ENCODE data around the gene GID8. TPM values are rescaled to one million over a fixed set of nuclear protein-coding genes. Genes with fewer than 3 reads are reported as not detected.

Gene GID8
- total and polyA plus RNA-seq, 2 donors, result 21.4 to 32.0 TPM

DNA sequence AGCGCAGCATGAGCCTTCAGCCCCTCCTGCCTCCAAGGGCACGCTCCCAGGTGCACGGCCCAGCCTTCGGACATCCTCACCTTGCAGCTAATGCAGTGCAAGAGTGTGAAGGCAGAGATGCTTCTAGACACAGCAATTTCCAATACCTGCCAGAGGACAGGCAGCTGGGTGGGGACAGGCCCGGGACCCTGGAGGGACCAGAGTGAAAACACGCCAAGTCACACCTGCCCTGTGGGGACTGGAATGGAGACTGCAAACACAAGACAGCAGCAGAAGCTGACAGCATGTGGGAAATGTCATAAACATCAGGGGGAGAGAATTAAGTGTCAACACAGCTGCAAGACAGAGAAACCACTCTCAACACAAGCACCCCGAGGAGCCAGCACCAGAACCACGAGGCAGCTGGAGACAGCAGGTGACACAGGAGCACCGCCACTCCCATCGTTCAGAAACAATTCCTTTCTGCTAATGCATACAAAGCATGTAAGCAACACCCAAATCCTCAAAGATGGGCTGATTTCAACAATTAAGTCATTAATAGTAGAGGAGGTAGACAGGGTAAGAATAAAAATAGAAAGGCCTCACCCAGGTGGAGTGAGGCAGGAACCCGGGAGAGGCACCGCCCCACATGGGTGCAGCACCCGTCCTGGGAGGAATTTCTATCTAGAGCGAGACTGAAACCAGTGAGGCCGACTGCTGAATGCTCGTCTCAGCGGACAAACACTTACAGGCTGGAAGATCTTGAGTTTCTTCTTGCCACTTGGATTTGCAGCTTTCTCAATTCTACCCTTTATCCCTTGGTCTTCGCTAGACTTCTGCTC lies 28.8 kb upstream of the GID8 start:
- Histone ChIP-seq H3K4me1 (ENCODE audit: insufficient read depth) (no peaks in the 10 kb centered on the region), H3K4me3 (ENCODE audit: low read depth, low read length) (no peak overlapping the region), H3K27ac (ENCODE audit: low read depth) (no peak overlapping the region), H3K36me3 (ENCODE audit: insufficient read depth) (peaks cover 10% of the 10 kb centered on the region)
- 87% methylated on average over 18 of the region's 18 CpGs for WGBS
- DNase-seq (ENCODE audit: extremely low spot score), result no peak

DNA sequence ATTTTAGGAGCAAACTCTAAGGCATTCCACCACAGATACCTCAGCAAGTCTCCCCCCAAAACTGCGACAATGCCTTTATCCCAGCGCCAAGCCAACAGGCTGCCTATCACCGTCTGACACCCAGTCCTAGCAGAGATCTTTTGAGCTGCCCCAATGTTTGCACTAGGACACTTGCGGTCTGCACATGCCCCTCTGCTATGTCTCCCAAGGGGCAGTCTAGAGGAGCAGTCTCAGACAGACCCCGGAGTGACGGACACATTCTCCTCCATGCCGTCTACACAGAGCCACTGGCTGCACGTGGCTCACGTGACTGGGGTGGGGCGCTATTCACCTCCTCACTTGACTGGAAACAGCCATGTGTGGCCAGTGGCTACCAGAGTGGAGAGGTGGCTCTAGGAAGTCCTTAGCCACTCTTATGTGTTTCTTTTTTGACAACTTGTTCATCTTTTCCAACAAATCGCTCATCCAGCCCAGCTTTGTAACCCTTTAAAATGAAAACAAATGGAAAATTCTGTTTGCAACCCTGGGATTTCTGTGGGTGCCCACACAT lies 27.7 kb upstream of the GID8 start:
- no peak for DNase-seq (ENCODE audit: extremely low spot score)
- Histone ChIP-seq H3K27ac (ENCODE audit: low read depth) (no peak overlapping the region), H3K4me1 (ENCODE audit: insufficient read depth) (peaks cover 3% of the 10 kb centered on the region), H3K36me3 (ENCODE audit: insufficient read depth) (peaks cover 10% of the 10 kb centered on the region), H3K4me3 (ENCODE audit: low read depth, low read length) (no peak overlapping the region)
- WGBS, result 89% methylated on average over 11 of the region's 11 CpGs

DNA sequence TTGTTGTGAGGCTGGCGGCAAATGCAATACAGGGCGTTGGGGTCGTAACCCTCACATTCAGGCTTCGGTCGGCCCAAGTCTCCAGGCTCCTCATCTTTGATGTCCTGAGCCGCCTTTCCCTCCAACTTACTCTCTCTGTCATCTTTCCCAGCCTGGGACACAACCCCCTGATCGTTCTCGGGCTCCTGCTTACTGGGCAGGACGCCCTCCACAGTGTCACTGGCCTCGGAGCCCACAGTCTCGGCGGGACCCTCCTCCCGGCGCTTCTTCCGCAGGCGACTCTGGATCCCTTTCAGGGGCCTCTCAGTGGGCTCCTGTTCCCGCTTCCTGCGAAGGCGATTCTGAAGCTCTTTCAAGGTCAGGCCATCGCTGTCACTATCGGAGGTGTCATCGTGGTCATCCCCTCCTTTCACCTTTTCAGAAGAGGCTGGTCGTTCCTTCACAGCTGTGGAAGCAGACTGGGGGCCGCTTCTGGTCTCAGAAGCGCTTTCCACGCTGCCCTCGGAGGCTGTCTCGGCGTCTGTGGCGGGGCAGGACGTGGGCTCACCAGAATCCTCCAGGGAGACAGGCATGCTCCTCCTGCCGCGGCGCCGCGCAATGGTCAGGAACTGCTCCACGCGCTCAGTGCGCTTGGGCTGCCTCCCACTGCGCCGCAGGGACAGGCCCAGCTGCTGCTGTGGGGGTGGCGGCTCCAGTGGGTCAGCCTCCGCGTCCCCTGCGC lies 27.0 kb upstream of the GID8 start:
- H3K27ac ChIP-seq (ENCODE audit: low read depth), result no peak overlapping the region
- 94% methylated on average over 45 of the region's 45 CpGs for WGBS
- peaks cover 3% of the 10 kb centered on the region for H3K4me1 ChIP-seq (ENCODE audit: insufficient read depth)
- H3K4me3 ChIP-seq (ENCODE audit: low read depth, low read length), result no peak overlapping the region
- DNase-seq (ENCODE audit: extremely low spot score), result no peak
- H3K36me3 ChIP-seq (ENCODE audit: insufficient read depth), result peaks cover 10% of the 10 kb centered on the region

DNA sequence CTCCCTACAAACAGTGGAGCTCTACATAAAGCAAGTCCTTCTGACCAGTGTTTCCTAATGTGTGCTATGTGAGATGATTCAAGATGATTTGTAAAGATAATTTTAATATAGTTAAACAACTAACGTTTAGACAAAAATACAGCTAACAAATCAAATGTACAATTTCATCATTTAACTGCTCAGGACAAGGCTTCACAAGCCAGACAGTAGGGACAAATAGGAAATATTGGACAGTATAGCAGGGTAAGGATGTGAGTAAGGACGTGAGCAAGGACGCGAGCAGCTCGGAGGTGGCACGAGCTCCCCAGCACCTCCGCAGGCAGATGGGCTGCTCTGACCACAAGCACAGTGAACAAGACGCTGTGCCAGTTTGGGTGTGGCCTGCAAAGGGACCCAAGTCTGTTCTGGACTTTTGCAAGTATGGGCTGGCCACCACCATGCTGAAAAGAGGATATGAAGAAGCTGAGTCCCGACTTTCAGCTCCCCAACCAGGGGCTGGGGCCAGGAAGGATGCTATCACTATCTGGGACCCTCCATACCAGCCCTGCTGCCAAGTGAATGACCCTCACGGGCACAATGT lies 26.2 kb upstream of the GID8 start:
- Histone ChIP-seq H3K27ac (ENCODE audit: low read depth) (no peak overlapping the region), H3K36me3 (ENCODE audit: insufficient read depth) (peaks cover 7% of the 10 kb centered on the region)
- 80% methylated on average over 10 of the region's 10 CpGs for WGBS

DNA sequence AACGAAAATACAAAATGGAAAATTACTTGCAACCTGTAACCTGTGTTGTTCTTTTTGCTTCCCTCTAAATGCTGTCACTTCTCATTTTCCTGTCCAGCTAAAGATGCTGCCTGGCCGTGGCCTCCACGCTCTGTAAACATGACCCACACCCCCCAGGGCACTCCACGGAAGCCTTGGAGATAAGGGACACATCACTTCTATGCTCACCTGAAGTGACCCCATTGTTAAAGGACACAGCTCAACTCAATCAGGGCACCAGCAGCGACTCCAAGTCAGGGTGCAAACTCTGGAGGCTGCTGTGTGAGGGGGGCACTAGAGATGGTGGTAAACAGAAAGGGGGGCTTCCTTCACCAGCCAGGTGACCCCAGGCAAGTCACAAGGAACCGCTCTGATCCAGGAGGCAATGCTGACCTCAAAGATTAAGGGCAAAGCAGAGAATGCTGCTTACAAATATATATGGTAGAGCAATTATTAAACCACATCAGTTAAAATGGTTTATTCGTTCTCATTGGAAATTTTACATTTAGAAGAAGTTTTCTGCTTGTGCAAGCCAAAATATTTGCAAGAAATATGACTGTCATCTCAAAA lies 24.8 kb upstream of the GID8 start:
- peaks cover 5% of the 10 kb centered on the region for H3K36me3 ChIP-seq (ENCODE audit: insufficient read depth)
- DNase-seq (ENCODE audit: extremely low spot score), result no peak
- 80% methylated on average over 7 of the region's 7 CpGs for WGBS
- H3K4me1 ChIP-seq (ENCODE audit: insufficient read depth), result peaks cover 5% of the 10 kb centered on the region
- H3K27ac ChIP-seq (ENCODE audit: low read depth), result no peak overlapping the region
- H3K4me3 ChIP-seq (ENCODE audit: low read depth, low read length), result no peak overlapping the region

More for the DNA sequence above, 26.2 kb upstream of the GID8 start:
- H3K4me3 ChIP-seq (ENCODE audit: low read depth, low read length), result no peak overlapping the region
- no peak for DNase-seq (ENCODE audit: extremely low spot score)
- peaks cover 3% of the 10 kb centered on the region for H3K4me1 ChIP-seq (ENCODE audit: insufficient read depth)

DNA sequence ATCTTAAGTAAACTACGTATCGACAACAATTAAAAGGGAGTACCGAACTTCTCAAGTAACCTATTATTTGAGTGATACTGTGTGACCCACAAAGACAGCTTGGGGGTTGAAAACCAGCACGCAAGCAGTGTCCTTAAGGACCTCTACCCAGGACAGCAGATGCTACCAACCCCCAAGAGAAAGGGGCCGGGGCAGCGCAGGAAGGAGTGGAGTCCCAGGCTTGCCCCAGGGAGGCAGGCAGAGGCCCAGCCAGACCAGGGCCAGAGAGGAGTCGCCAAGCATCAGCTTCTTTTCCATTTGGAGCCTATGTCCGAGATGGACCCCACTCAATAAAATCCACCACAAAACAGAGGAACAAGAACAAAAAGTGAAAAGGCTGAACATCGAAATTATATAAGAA lies 23.5 kb upstream of the GID8 start:
- no peak overlapping the region for H3K4me3 ChIP-seq (ENCODE audit: low read depth, low read length)
- peaks cover 5% of the 10 kb centered on the region for H3K36me3 ChIP-seq (ENCODE audit: insufficient read depth)
- peaks cover 7% of the 10 kb centered on the region for H3K4me1 ChIP-seq (ENCODE audit: insufficient read depth)
- 81% methylated on average over 9 of the region's 9 CpGs for WGBS
- H3K27ac ChIP-seq (ENCODE audit: low read depth), result no peak overlapping the region
- DNase-seq (ENCODE audit: extremely low spot score), result no peak

DNA sequence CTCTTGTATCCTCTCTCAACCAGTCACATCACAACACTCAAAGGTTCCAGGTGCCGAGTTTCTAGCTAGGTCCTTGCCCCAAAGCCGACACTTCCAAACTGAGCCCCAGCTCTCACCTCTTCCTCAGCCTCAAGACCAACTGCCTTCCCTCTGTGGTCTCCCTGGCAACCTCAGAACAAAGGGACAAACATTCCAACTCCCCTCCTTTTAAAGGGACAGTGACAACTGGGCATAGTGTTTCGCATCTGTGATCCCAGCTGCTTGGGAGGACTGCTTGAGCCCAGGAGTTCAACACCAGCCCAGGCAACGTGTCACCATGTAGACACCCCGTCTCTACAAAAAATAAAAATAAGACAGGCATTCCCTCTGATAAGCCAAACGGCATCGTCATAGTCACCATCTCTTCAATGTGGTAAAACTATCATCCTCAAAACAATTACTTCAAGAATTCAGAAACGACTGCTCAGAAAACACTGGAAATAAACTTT lies 22.9 kb upstream of the GID8 start:
- peaks cover 8% of the 10 kb centered on the region for H3K4me1 ChIP-seq (ENCODE audit: insufficient read depth)

DNA sequence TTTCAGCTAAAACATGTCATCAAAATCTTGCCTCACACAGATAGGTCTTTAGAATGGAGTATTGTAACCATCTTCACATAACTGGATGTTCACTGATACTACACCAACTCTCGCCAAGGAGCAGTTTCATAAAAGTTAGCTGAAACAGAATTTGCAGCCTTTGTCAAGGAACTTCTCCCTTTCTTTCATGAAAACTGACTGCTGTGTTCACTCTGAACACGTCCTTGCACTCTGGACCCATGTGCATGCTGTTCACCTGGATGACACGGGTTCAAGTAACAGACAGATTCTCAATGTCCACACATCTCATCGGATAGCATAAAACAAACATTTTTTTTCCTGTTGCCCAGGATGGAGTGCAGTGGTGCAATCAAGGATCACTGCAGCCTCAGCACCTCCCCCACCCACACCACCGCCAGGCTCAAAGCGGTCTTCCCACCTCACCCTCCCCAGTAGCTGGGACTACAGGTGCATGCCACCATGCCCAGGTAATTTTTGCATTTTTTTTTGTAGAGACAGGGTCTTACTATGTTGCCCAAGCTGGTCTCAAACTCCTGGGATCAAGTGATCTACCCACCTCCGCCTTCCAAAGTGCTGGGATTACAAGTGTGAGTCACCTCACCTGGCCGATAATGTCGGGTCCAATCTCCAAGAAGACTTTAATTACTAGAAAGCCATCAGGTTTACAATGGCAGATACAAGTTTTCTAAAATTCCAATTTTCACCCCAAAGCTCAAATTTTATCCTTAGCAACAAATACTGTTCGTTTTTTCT lies 21.1 kb upstream of the GID8 start:
- Histone ChIP-seq H3K27ac (ENCODE audit: low read depth) (no peak overlapping the region), H3K4me3 (ENCODE audit: low read depth, low read length) (no peak overlapping the region), H3K36me3 (ENCODE audit: insufficient read depth) (no peaks in the 10 kb centered on the region), H3K4me1 (ENCODE audit: insufficient read depth) (peaks cover 10% of the 10 kb centered on the region)
- 77% methylated on average over 10 of the region's 10 CpGs for WGBS
- no peak for DNase-seq (ENCODE audit: extremely low spot score)

More for the DNA sequence above, 22.9 kb upstream of the GID8 start:
- no peak overlapping the region for H3K4me3 ChIP-seq (ENCODE audit: low read depth, low read length)
- H3K27ac ChIP-seq (ENCODE audit: low read depth), result no peak overlapping the region
- no peak for DNase-seq (ENCODE audit: extremely low spot score)
- 33% methylated on average over 8 of the region's 8 CpGs for WGBS
- peaks cover 5% of the 10 kb centered on the region for H3K36me3 ChIP-seq (ENCODE audit: insufficient read depth)

DNA sequence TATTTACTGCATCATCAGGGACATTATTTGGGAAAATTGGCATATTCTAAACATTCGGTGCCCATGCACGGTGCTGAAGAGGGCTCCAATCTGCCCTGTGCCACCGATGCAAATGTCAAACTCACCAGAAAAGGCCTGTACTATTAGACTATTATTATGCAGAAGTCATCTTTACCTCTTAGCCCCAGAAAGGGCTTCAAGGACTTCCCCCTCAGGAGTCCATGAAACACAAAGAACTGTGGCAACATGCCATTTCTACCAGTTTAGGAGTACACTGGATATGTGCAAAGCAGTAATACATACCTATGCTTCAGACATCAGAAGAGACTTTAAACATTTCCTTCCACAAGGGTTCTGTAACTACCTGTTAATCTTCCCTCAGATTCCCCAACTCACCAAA lies 20.2 kb upstream of the GID8 start:
- DNase-seq (ENCODE audit: extremely low spot score), result no peak
- Histone ChIP-seq H3K4me1 (ENCODE audit: insufficient read depth) (peaks cover 10% of the 10 kb centered on the region), H3K27ac (ENCODE audit: low read depth) (no peak overlapping the region), H3K4me3 (ENCODE audit: low read depth, low read length) (no peak overlapping the region), H3K36me3 (ENCODE audit: insufficient read depth) (no peaks in the 10 kb centered on the region)
- WGBS, result 71% methylated on average over 3 of the region's 3 CpGs

DNA sequence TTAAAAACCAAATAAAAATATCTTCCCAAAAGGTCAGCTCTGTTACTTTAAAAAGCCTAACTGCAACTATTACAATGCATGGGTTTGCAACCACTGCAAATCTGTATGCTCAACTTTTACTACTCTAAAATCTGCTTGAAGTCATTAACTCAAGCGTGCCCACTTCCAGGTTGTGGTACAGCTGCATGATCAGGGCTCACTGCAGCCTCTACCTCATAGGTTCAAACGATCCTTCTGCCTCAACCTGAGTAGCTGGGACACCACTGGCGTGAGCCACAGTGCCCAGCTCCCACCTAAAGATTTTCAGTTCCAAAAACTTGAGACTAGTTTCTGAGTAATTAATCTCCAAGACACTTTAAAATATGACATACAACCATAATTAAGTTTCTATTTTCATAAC lies 19.8 kb upstream of the GID8 start:
- WGBS, result 53% methylated on average over 3 of the region's 3 CpGs
- DNase-seq (ENCODE audit: extremely low spot score), result no peak
- Histone ChIP-seq H3K4me3 (ENCODE audit: low read depth, low read length) (no peak overlapping the region), H3K36me3 (ENCODE audit: insufficient read depth) (no peaks in the 10 kb centered on the region), H3K4me1 (ENCODE audit: insufficient read depth) (peaks cover 10% of the 10 kb centered on the region), H3K27ac (ENCODE audit: low read depth) (no peak overlapping the region)

DNA sequence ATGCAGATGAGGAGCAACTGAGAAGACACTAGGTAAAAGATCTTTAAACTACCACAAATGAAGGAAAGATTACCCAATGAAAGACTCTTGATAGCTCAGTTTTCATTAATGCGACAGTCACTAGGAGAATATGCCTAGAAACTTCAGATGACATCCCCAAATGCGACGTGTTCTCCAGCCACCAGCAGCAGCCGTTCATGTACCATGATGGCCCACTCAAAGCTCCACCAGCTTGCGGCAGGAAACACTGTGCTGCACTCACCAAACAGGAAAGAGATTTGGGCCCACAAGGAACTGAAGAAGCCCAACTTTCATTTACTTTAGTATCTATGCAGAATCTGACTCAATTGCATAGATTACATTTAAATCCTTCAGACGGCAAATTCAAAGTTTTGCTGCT lies 19.1 kb upstream of the GID8 start:
- Histone ChIP-seq H3K36me3 (ENCODE audit: insufficient read depth) (no peaks in the 10 kb centered on the region), H3K4me3 (ENCODE audit: low read depth, low read length) (no peak overlapping the region), H3K27ac (ENCODE audit: low read depth) (no peak overlapping the region), H3K4me1 (ENCODE audit: insufficient read depth) (peaks cover 10% of the 10 kb centered on the region)
- DNase-seq (ENCODE audit: extremely low spot score), result no peak
- WGBS, result 69% methylated on average over 6 of the region's 6 CpGs

DNA sequence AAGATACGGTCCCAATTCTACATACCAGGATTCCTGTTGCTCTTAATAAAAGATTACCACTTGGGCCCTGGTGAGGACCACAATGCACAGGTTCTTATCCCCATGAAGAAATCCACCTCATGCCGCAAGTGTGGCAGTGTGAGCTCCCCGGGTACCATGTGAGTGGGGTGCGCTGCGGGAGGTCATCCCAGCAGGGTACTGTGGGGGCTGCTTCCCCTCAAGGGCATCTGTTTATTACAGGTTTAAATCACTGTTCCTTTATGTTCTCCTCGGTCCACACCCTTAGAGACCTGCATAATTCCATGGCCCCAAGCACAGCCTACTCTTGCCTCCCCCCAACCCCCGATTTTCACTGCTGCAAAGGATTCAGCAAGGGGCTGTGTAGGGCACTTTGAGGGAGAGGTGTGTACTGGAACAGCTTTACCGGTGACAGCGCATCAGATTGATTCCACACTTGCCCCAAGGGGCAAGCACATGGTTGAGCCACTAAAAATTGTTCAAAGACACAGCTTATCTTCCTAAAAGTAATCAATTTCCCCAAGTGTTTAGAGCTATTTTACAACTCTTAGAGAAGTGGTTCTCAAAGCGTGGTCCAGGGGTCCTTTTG lies 17.8 kb upstream of the GID8 start:
- WGBS, result 67% methylated on average over 10 of the region's 10 CpGs
- peaks cover 6% of the 10 kb centered on the region for H3K4me1 ChIP-seq (ENCODE audit: insufficient read depth)
- no peak overlapping the region for H3K27ac ChIP-seq (ENCODE audit: low read depth)

More for the DNA sequence above, 17.8 kb upstream of the GID8 start:
- Histone ChIP-seq H3K36me3 (ENCODE audit: insufficient read depth) (no peaks in the 10 kb centered on the region), H3K4me3 (ENCODE audit: low read depth, low read length) (no peak overlapping the region)
- no peak for DNase-seq (ENCODE audit: extremely low spot score)

All from urinary bladder (tissue), 4 donors.